Measurements from ENCODE around the gene GNAI3.

GRCh38 chr1:109634771-109635750, 86.6 kb downstream of the GNAI3 start:
- TF ChIP-seq CTCF (IDR thresholded peaks at IDR 0.05; ENCODE audit: insufficient read depth, low read length, poor library complexity, severe bottlenecking) (no peak), EZH2phosphoT487 (conservative IDR thresholded peaks at IDR 0.05; ENCODE audit: low read length) (no peak)

All from SU-DHL-6 (cell line).